GM18498 (cell line): ENCODE measurements around the gene DEDD.
"Not testable (repeated sequence)": the region's sequence is repeated elsewhere in the genome, so short reads cannot be mapped to it uniquely, and the experiment has no call there.

ENCODE experiments used
- ATAC-seq: cut with Tn5 transposase; IDR thresholded peaks from one replicate; pipeline ENCODE4 v1.9.1; 2021; ENCODE audit warnings: mild to moderate bottlenecking, moderate library complexity; ENCODE audit not compliant: unreplicated experiment

DEDD gene

GRCh38 chr1:161130266-161130665, 2.2 kb downstream of the DEDD start:
- no peak for ATAC-seq

GRCh38 chr1:161128591-161129420, 3.7 kb downstream of the DEDD start:
- ATAC-seq, result no peak

DNA sequence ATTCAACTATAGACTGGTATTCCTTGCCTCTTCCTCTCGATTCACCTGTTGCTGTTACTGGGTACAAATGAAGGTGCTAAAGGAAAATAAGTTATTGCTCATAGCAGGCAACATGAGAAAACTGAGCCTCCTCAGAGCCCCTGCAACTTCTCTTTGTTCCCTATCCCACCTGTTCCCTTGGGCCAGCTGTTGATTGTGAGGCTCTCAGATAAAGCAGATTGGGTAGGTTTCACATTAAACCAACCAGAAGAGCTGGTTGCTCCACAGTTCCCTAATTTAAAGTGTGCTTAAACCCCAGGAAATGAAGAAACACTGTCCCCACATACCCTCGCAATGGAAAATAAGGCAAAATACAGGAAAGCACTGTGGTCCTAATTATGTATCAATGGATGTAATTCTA, 4.8 kb downstream of the DEDD start:
- ATAC-seq, result no peak

DNA sequence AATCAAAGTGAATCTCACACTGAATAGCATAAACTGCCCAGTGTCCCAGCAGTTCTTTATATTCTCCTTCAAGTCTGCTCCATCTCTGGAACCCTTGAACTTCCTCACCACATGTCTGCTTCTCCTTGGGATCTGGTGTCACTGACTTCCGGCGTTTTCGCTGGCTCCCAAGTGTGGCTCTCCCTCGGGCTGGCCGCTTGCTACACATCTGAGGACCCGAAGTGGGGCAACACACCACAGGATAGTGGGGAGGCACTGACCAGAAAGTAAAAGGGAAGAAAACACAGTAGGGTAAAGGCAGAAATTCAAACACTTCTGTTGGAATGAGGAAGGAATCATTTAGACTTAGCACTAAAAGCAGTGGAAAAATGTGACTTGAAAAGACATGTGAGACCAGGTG, 9.5 kb downstream of the DEDD start:
- ATAC-seq, result no peak

- no peak for ATAC-seq
Measured at GRCh38 chr1:161121834-161122233, 10.6 kb downstream of the DEDD start.

DNA sequence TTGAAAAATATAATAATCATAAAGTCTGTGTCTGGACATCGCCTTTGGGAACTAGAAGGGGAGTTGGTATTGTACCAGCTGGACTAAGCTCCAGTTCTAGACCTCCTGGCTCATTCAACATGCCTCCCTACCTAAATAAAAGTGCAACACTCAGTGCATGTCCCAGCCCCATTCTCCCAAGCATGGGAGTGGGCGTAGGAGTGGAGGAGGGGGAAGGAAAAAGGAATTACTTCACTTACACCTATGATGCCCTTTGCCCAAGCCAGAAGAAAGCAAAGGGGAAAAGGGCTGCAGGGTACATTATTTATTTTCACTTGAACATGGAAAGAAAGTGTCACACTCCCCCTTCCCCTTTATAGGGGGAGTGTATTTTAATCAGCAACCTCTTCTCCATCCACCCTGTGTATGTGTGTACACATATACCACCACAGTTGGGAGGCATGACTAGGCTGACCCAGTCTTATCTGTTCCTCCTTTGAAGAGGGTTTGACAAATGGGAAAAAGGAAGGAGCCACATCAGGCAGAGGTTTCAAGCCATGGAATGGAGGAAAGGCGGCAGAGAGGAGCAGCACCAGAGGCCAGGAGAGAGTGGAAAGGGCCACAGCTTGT, 11.3 kb downstream of the DEDD start:
- no peak for ATAC-seq

- ATAC-seq, result no peak
Measured at GRCh38 chr1:161119092-161119903, 13.2 kb downstream of the DEDD start.

GRCh38 chr1:161117759-161118581, 14.5 kb downstream of the DEDD start, which contains the start of the genes NIT1 and PFDN2:
Gene NIT1, plus strand, starts transcription at chr1:161118105. Its CDS starts 72 bp downstream, at chr1:161118177.
Gene PFDN2, minus strand, starts transcription at chr1:161118037. Its CDS starts 11 bp downstream, at chr1:161118026.
- peak; percentile 85 for ATAC-seq

DNA sequence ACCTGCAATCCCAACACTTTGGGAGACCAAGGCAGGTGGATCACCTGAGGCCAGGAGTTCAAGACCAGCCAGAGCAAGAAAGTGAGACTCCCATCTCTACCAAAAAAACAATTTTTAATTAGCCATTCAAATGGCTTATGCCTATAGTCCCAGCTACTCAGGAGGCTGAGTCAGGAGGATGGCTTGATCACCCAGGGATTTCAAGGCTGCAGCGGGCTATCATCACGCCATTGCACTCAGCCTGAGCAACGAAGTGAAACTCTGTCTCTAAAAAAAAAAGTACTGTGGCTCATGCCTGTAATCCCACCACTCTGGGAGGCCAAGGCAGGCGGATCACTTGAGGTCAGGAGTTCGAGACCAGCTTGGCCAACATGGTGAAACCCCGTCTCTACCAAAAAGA, 16.5 kb downstream of the DEDD start:
- not testable (repeated sequence) for ATAC-seq

- no peak for ATAC-seq
Measured at GRCh38 chr1:161115132-161115711, 17.2 kb downstream of the DEDD start.

DNA sequence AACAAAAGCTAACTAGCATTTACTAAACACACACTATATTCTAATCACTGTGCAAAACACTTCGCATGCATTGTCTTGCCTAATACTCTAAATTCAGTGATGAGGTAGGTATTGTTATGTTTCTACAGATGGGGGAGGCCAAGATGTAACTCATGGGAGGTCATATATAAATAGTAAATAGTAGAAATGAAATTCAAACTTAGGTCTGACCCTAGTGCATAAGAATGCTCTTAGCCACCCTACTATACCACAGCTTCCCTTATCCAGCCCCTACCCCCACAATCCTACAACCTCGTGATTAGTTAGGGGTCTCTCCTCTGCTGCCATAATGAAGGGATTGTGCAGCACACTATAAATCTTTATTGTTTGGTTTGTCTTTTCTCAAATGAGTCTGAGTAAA, 17.9 kb downstream of the DEDD start:
- ATAC-seq, result no peak

- ATAC-seq, result no peak
Measured at GRCh38 chr1:161113915-161114314, 18.6 kb downstream of the DEDD start.

DNA sequence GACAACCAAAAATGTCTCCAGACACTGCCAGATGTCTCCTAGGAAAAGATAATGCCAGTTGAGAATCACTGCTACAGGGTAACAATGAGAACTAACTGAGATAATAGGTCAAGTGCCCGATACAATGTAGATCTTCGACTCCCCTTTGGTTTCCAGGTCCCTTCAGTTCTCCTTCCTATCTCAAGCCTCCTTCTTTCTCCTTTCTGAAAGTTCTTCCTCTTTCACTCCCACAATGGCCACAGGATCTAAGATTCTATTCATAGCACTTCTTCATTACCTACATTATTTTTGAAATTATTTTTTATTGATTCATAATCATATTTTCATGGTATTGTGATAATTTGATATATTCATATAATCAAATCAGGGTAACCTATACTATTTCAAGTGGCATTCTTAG, 20.9 kb downstream of the DEDD start:
- no peak for ATAC-seq

DNA sequence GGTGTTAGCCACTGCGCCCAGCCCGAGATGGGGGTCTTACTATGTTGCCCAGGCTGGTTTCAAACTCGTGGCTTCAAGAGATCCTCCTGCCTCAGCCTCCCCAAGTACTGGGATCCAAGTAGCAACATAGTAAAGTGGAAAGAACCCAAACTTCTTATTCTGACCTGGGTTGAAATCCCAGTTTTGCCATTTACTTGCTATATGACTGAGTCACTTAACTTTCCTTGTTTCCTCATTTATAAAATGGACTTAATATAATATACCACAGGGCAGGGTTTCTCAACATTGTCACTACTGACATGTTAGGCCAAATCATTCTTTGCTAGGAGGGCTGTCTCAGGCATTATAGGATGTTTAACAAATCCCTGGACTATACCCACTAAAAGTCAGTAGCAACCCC, 21.4 kb downstream of the DEDD start:
- no peak for ATAC-seq

DNA sequence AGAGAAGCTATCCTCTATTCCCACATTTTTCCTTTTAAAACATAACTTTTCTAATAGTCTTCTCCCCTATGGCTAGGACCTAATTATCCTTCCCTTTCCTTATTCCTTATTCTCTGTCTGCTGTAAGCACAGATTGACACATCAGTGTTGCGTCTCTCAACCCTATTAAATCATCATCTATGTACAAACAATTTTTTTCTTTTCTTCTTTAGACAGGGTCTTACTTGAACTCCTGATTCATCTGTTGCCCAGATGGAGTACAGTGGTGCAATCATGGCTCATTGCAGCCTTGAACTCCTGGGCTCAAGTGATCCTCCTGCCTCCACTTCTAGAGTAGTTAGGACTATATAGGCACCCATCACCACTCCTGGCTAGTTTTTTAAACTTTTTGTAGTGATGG, 26.0 kb downstream of the DEDD start:
- ATAC-seq, result no peak

DNA sequence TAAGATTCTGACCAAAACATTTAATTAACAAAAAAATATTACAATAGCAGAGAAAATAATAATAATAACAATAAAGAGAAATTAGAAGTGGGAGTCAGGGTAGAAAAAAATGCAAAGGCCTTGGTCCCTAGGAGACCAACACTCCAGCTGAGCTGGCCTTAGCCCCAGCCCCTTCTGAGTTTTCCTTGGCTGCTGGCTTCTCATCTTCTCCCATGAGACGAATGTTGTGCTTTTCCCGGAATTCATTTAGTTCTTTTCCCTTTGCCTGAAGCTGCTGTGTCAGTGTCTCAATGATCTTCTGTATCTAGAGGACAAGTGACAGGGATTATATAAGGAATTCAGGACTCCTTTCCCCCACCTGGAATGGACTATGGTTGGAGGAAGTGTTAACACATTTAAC, 31.9 kb downstream of the DEDD start:
- no peak for ATAC-seq

- ATAC-seq, result no peak
Measured at GRCh38 chr1:161099090-161099802, 33.2 kb downstream of the DEDD start.

- ATAC-seq, result peak; percentile 77
Measured at GRCh38 chr1:161098210-161099068, 34.0 kb downstream of the DEDD start, which contains the start of gene KLHDC9. Gene KLHDC9, plus strand, starts transcription at chr1:161098361. Its CDS starts 175 bp downstream, at chr1:161098536.

- no peak for ATAC-seq
Measured at GRCh38 chr1:161096530-161096929, 35.9 kb downstream of the DEDD start.
